HG03060 (cell line): Measurements from ENCODE around the gene TMOD1.
A peak's percentile ranks its signal among the peaks of the same experiment; 100 is the strongest.
"Not testable (repeated sequence)": the region's sequence is repeated elsewhere in the genome, so short reads cannot be mapped to it uniquely, and the experiment has no call there.

Source experiments
- ATAC-seq: cut with Tn5 transposase; IDR thresholded peaks from one replicate; pipeline ENCODE4 v1.9.1; 2021; ENCODE audit warnings: low read depth, moderate number of reproducible peaks; ENCODE audit not compliant: unreplicated experiment

The TMOD1 gene

DNA sequence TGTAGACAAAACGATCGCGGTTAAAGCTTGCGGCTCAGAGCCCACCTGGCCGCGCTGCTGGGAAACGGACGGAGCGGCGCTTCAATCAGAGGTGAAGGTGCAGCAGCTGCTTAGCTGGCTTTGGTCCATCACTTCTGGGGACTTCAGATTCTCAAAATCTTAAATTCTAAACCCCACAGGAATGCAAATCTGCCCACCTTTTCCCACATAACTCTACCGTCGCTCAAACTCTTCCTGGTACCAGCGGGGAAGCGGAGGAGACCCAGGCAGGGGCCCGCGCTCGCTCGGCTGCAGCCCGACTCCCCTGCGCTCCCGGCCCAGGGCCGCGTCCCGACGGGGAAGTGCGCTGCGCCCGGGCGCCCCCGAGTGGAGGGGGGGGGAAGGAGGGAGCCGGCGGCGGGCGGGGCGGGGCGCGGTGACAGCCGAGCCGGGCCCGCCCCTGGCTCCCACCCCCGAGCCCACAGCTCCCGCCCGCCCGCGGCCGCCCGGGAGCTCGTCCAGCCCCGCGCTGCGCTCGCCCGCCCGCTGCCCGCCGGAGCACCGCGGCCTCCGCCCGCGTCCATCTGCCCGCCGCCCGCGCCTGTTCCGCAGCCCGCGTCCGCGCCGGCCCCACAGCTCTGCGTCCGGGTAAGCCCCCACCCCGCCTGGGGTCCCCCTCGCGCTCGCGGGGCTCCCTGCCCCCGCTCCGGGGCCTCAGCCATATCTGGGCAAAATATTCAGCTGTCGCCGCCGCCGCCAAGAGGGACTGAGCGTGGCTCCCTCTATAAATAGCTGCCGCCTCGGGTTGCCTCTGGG, at the start of gene TMOD1:
Gene TMOD1 (plus strand): TSS at position 490 of the 795 bp plus-strand sequence. CDS start 22,523 bp downstream, outside the sequence.
- ATAC-seq, result peak; percentile 51

DNA sequence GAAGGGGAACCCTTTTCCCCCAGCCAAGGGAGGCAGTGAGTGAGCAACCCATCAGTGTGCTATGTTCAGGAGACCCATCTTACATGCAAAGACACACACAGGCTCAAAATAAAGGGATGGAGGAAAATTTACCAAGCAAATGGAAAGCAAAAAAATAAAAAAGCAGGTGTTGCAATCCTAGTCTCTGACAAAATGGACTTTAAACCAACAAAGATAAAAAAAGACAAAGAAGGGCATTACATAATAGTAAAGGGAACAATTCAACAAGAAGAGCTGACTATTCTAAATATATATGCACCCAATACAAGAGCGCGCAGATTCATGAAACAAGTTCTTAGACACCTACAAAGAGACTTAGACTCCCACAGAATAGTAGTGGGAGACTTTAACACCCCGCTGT, 47.9 kb upstream of the TMOD1 start:
- ATAC-seq, result not testable (repeated sequence)

DNA sequence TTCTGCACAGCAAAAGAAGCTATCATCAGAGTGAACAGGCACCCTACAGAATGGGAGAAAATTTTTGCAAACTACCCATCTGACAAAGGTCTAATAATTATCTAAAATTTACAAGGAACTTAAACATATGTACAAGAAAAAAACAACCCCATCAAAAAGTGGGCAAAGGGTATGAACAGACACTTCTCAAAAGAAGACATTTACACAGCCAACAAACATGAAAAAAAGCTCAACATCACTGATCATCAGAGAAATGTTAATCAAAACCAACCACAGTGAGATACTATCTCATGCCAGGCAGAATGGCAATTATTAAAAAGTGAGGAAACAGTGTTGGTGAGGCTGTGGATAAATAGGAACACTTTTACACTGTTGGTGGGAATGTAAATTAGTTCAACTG, 44.6 kb upstream of the TMOD1 start:
- ATAC-seq, result not testable (repeated sequence)

DNA sequence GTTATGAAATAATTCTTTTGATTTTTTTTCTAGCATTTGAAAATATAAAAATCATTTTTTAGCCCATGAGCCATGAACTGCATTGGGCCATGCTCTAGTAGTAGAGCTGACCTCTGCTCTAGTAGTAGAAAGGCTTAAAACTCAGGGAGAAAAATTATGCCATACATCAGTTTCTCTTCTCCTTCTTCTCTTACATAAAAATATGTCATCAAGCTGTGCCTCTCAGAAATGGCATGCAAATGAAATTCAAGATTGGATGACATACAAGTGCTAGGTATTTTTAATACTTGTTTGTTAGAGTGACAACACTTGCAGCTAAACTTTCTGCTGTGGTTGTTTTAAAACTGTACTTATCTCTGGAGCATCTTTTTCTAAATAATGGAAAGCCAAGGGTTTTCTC, 42.1 kb upstream of the TMOD1 start:
- ATAC-seq, result no peak

DNA sequence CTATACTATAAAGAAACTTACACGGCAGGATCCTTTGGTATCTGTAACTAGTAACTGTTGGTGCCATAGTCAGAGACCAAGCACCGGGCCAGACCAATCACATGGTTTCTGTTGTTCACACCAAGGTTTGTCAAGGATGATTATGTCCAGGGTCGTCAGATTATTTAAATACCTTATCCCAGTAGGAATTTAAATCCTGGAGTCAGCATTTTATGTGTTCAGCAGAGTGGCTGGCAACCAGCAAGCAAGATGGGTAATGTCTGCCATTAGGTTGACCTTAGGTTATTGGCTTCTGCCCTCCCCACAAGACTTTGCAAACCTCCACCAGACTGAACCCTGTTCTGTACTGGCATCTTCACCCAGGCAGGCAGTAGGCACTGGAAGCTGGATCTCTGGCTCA, 39.3 kb upstream of the TMOD1 start:
- ATAC-seq, result no peak

DNA sequence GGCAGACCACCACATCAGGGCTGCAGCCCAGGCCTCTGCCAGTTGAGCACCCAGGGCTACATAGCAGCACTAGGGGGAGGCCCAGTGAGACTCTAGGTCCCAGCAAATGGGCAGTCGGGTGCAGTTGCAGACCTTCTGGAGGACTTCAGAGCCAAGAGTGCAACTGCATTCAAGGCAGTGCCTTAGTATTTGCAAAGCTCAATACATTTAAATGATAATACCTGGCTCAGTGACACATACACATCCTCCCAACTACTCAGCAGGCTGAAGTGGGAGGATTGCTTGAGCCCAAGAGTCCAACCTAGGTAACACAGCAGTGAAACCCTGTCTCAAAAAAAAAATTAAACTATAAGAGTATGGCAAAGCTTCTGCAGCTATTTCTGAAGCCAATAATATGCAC, 38.6 kb upstream of the TMOD1 start:
- no peak for ATAC-seq

DNA sequence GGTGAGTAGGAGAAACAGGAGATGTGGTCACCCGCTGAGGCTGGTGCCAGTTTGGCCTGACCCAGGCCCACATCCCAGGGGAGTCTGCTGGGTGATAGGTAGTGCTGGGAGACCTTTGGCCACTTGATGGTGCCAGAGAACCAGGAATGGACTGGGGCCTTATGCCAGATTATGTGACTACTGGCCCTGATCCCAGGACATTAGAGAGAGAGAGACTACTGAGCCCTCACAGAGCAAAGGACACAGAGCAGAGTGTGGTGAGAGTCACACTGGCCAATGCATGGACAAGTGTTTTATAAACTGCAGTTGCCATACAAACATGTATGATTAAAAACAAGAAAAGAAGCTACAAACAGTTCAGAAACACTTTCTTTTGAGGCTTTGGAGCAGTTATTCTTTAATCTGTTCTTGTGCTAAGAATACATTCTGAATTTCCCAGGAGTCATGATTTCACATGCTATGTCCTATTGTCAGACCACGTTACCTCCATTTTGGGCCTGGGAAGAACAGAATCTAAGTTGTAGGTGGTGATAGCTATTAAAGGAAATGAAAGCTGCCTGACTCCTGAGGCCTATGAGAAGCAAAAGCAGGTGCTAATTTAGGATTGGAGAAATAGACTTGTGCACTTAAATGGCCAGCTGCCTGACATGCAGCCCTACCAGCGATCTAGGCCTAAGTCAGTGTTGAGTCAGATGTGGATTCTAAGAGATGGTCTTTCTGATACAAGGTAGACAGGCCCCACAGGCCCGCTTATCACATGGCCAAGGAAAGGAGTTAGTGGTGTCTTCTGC, 32.6 kb upstream of the TMOD1 start:
- ATAC-seq, result peak; percentile 44

DNA sequence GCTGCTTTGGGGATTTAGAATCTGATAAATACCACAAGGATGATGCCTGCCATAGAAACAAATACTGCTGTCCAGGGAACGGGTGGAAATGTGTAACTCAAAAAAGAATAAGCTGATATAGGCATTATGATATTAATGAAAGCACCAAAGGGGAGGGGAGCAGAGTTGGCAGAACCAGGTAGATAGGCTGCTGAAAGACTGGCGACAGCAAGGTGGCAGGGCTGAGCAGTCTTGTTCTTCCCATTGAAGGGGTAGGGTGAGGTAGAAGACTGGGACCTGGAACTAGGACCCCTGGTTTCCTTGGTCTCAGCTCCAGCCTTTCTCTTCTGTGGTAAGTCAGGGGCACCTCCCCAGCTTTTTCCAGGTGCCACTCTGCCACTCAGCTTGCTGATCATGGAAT, 31.4 kb upstream of the TMOD1 start:
- ATAC-seq, result no peak

DNA sequence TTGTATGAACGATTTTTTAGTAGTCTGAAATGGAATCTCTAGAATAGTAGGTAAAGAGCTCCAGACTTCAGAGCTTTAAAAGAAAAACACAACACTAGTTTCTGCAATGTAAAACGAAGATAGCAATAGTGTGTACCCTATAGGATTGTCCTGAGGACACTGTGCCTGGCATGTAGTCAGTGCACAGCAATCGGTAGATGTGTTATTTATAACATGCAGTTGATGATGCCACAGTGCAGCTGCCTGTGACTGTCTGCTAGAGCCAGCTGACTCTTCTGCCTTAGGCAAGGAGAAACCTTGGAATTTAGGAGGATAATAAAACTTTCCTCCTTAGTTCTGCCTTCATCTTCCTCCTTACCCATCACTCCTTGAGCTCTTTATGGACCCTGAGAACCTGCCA, 27.7 kb upstream of the TMOD1 start:
- ATAC-seq, result no peak

DNA sequence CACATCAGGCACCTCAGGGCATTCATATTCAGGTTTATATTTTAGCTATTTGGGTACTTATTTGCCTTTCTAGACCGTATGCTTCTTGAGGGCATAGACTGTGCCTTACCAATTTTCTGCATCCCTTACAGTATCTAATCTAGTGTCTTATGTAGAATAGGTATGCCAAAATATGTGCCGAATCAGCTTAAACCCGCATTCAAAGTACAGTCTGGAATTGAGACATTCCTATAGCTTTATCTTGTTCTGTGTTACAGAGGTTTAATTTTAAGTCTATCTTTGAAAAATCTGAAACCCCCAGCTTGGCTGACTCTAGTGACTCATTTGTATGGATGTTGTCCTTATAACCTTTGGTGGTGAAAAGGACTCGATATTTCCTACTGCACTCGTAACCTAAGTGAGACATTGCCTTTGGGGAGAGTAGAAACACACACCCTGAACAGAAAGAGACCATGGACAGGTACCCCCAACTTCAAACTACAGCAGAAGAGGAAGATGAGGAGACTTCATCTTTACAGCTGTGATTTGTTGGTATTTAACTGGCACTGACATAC, 27.0 kb upstream of the TMOD1 start:
- no peak for ATAC-seq

DNA sequence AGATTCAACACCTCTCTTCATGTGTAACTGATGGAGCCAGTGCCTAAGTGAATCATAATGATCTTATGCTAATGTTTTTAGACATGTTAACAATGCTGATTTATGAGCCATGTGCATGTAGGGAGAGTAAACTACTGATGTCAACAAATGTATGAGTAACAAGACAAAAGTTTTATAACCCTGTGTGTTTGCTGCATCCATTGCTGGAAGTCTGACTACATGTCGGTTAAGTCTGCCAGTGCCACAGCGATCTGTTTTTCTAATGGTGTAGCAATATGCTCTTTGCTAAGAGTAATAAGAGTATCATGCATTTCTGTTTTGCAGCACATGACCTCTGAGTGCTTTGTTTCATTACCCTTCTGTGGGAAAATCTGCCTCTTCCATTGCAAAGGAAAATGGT, 26.4 kb upstream of the TMOD1 start:
- ATAC-seq, result no peak

DNA sequence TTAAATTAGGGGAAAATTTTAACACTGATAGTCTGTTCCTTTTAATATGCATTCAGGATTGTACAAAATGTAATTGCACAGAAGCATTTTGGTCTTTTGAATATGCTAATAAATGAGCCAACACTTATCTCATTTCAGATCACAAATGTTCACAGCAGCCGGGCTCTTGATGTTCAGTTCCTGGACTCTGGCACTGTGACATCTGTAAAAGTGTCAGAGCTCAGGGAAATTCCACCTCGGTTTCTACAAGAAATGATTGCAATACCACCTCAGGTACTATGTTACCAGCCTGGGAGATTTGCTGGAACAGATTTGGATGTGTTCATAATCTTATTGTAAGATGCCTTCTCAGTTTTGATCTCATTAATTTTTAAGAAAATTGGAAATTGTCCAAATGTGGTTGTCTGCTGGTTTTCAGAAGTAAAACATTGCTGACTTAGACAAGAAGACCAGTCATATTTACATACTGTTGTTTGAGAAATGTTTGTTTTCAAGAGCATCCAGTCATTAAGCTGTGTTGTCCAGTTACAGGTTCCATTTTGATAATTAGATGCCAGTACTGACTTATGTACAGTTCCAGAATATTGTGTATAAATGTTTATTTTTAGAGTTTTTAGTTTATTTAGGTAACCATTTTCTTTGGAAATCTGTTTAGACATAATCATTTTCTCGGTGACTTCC, 23.0 kb upstream of the TMOD1 start:
- ATAC-seq, result no peak

DNA sequence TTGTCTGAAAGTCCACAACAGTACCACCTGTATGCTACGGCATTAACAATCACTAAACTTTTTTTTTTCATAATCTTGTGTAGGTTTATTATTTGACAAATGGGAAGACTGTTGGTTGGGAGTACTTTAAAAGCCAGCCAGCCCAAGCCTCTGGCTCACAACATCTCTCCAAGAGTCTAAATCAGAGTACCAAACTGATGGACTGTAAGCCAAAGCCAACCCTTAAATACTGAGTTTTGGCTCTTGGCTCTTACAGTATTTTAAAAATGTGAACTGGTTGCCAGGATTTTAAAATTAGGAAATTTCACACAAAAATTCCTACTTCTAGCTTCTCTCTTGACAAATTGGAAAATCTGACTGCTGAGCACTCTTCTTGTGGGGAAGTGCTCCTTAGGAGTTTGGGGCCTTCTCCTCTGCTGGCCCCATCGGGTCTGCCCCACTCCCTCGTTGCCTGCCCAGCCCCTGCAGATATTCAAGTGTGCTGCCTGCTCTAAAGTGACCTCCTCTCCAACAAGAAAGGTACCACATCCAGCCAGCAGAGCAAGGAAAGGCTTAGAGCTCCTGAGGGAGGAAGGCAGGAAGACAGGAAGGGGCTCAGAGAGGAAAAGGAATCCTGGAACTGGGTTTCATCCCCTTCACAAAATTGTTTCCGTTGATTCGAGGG, 21.8 kb upstream of the TMOD1 start:
- no peak for ATAC-seq

DNA sequence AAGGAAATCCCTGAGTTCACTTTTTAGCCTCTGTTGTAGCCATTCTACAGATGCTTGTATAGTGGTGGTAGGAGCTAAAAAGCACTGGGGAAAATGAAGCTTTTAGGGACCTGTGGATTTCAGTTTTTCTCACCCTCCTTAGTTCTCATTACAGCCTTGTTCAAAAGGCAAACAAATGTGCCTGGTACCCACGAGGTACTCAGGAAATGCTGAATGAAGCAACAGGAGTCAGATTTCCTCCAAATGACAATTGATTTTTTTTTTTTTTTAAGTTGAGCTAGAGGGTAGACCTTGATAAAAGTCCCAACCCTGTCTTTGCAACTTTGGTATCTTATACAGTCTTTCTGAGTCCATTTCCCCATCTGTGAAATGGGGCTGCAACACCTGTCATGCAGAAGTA, 21.3 kb upstream of the TMOD1 start:
- no peak for ATAC-seq

DNA sequence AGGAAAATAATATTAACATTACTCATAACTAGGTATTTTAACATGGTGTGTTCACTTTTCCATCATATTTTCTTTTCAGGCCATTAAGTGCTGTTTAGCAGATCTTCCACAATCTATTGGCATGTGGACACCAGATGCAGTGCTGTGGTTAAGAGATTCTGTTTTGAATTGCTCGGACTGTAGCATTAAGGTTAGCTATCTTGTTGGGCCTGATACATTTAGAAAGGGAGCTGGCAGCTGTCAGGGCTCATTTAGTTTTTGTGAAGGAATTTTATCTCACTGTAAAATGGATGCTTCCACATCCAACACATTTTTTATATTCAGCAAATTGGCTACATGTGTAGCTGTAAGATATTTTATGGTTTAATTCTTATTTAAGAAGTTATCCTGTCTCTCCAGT, 20.7 kb upstream of the TMOD1 start:
- no peak for ATAC-seq

DNA sequence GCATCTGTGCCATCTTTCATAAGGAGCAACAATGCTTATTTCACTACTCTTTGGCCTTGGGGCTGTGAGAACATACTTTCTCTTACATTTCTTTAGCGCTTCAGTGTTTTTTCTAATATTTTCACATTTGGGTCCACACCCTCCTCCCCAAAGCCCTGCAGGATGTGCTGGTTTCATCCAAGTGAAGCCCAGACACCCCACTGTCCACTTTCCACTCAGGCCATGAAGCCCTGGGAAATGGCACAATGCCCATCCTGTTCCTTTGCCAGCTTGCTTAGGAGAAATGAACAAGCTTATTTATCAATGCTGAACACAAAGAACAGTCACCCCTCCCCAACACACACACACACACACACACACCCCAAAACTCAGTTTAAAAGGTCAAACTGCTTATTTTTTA, 17.3 kb upstream of the TMOD1 start:
- ATAC-seq, result no peak

DNA sequence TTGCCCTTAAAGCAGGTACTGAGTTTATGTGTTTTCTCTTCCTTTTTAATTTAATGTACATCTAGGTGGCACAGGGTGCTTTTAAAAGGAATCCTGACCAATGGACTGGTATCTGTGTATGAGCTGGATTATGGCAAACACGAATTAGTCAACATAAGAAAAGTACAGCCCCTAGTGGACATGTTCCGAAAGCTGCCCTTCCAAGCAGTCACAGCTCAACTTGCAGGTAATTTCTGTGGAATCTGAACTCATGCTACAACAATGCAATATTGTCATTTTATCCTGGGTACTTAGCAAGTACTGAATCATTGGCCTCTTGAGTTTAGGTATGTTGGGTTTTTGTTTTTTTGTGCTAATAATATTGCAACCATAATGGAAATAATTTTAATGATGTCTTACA, 14.4 kb upstream of the TMOD1 start:
- ATAC-seq, result no peak

DNA sequence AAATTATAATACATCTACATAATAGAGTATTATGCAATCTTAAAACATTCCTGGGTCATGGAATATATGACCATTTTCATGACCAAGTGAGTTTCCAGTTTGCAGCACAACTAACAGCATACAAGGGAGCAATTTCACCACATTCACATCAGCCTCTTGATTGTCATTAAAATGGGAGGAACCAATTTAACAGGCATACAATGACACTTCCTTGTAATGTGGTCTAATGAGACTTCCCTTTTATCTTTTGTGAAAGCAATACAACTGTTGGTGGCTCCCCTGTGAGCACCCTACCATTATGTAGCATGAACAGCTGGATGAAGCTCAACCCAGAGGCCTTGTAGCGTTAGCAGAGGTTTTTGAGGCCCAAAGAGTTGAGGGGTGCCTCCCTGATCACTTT, 13.6 kb upstream of the TMOD1 start:
- no peak for ATAC-seq

DNA sequence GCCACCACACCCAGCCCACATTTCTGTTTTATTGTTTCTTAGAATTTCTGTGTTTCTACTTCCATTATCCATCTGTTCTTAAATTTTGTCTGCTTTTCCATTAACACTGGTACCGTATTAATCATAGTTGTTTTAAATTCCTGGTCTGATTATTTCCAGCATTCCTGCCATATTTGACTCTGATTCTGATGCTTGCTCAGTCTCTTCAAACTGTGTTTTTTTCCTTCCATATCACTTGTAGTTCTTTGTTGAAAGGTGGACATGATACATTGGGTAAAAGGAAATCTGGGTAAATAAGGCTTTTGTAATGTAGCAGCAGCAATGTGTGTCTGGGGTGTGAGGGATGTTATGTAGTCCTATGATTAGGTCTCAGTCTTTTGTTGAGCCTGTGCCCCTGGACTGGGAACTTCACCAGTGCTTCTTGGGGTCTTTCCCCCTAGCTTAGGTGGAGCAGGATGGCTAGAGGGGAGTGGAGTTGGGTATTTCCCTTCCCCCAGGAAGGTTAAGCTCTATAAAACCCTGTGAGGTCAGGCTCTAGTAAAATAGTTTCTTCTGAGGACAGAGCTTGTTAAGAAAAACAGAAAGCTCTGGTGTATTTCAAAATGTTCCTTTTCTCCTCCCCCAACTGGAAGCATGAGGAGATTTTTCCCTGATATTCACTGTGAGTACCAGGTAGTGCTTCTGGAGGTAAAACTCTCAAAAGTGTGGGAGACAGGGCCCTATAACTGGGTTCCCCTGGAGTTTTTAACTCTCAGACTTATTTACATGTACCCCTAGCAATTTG, 10.1 kb upstream of the TMOD1 start:
- no peak for ATAC-seq
